Epithelial cell of proximal tubule (primary cell): ENCODE results near the gene MTFR1L. TPM values are rescaled to one million over a fixed set of nuclear protein-coding genes. Genes with fewer than 3 reads are reported as not detected.
A peak's percentile ranks its signal among the peaks of the same experiment; 100 is the strongest.

ENCODE experiments used
- DNase-seq: peaks from one replicate; pipeline ENCODE4 v3.0.0-alpha.2; 2011; ENCODE audit warnings: low read depth
- H3K4me3 ChIP-seq: 2 replicates; pipeline ENCODE4 v1.5.1; 2011; ENCODE audit warnings: low read depth, mild to moderate bottlenecking, low read length
- CTCF ChIP-seq: conservative IDR thresholded peaks from 2 replicates; pipeline ENCODE4 v1.5.1; 2012; ENCODE audit warnings: low read depth, mild to moderate bottlenecking, low read length
- total RNA-seq: library from RNA; depleted of rRNA; stranded (reverse); fragments of >200 nt; gene quantifications from 2 replicates; pipeline ENCODE4 v1.2.3, GENCODE V29; 2015

MTFR1L gene
- total RNA-seq, 1 donor from 2014 or later: 21.6 TPM

GRCh38 chr1:25866288-25866687 lies 46.5 kb downstream of the MTFR1L start:
- DNase-seq: no peak
- no peak for TF ChIP-seq CTCF
- H3K4me3 ChIP-seq: no peak overlapping the region

GRCh38 chr1:25867210-25867991 lies 47.6 kb downstream of the MTFR1L start:
- no peak overlapping the region for H3K4me3 ChIP-seq
- DNase-seq: peak; percentile 82
- TF ChIP-seq CTCF: no peak

- TF ChIP-seq CTCF: no peak
- H3K4me3 ChIP-seq: no peak overlapping the region
- no peak for DNase-seq
These were observed 50.3 kb downstream of the MTFR1L start for GRCh38 chr1:25869909-25870606.

GRCh38 chr1:25870614-25871013 lies 50.9 kb downstream of the MTFR1L start:
- H3K4me3 ChIP-seq: no peak overlapping the region
- DNase-seq: no peak
- TF ChIP-seq CTCF: no peak

GRCh38 chr1:25871086-25871703 lies 51.4 kb downstream of the MTFR1L start:
- DNase-seq: no peak
- no peak overlapping the region for H3K4me3 ChIP-seq
- TF ChIP-seq CTCF: no peak

- no peak for DNase-seq
- TF ChIP-seq CTCF: no peak
- no peak overlapping the region for H3K4me3 ChIP-seq
These were observed 52.1 kb downstream of the MTFR1L start for GRCh38 chr1:25871704-25872494.
